ENCODE results near the gene CLEC2B.

CLEC2B gene

DNA sequence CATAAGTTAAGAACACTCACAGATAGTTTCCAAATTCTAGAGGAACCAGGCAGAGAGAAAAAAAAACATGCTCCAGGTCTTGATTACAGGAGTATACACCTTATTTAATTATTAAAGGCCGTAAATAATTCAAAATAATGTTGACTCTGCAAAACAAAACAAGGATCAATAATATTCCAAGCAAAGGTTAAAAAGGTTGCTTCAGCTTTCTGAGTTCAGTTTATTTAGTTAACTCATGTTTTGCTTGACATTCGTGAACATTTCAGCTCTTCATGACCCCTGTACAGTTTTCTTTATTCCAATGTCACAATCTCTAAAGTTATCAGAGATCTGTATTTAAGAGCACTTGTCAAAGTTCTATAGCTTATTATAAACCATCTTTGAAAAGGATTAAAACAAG is 31.8 kb upstream of the CLEC2B start:
- Histone ChIP-seq H3K9ac (ENCODE audit: insufficient read length) (no peak overlapping the region), H3K4me3 (no peak overlapping the region), H3K36me3 (ENCODE audit: insufficient read depth, low read length) (no peaks in the 10 kb centered on the region), H3K27ac (no peak overlapping the region), H3K9me3 (ENCODE audit: low read depth, low read length) (no peaks in the 10 kb centered on the region)
- no peak for DNase-seq (ENCODE audit: low read depth, low spot score)
- TF ChIP-seq EZH2 (IDR thresholded peaks at IDR 0.05) (no peak), FOXP2 (optimal IDR thresholded peaks at IDR 0.05; ENCODE audit: control extremely low read depth, extremely low read length, insufficient read depth) (no peak), POLR2AphosphoS5 (IDR thresholded peaks at IDR 0.05; ENCODE audit: borderline replicate concordance, low read depth, low read length) (no peak)

DNA sequence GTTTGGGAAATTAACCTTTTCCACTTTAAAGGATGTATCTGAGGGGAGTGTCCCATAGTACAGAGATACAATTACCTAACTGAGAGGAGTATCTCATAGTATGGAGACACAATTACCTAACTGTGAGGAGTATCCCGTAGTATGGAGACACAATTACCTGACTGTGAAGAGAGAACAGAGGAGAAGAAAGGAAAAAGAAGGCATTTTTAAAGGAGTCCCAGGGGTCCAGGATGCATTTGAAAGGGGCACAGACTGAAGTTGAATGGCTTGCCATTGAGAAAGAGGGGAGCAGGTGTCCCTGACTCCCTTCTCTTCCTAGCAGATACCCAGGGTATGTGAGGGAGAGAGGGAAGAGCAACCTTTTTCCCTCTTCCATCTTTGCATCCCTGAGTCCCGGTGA is 30.1 kb upstream of the CLEC2B start:
- Histone ChIP-seq H3K9ac (ENCODE audit: insufficient read length) (no peak overlapping the region), H3K36me3 (ENCODE audit: insufficient read depth, low read length) (no peaks in the 10 kb centered on the region), H3K27ac (no peak overlapping the region), H3K4me3 (no peak overlapping the region), H3K9me3 (ENCODE audit: low read depth, low read length) (no peaks in the 10 kb centered on the region)
- DNase-seq (ENCODE audit: low read depth, low spot score), result no peak
- no peak for TF ChIP-seq FOXP2 (optimal IDR thresholded peaks at IDR 0.05; ENCODE audit: control extremely low read depth, extremely low read length, insufficient read depth)
- TF ChIP-seq POLR2AphosphoS5 (IDR thresholded peaks at IDR 0.05; ENCODE audit: borderline replicate concordance, low read depth, low read length), result no peak
- TF ChIP-seq EZH2 (IDR thresholded peaks at IDR 0.05), result no peak

DNA sequence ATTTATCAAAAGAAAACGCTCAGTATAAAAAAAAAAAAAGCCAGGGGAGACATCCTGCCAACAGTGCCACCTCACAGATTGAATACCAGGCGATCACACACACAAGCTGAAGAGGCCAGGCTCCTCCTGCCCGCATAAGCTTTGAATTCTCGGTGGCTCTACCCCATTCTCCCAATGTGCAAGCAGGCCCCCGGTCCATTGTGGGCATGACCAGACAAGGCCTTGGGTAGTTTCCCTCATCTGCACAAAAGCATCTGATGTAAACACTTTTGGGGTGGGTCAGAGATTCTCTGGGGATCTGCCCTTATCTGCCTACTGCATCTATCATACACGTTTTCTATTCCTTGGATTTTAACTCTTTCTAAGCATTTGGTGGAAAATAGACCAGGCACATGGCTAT is 28.4 kb upstream of the CLEC2B start:
- no peak overlapping the region for H3K4me3 ChIP-seq
- TF ChIP-seq FOXP2 (optimal IDR thresholded peaks at IDR 0.05; ENCODE audit: control extremely low read depth, extremely low read length, insufficient read depth) (no peak), EZH2 (IDR thresholded peaks at IDR 0.05) (no peak), POLR2AphosphoS5 (IDR thresholded peaks at IDR 0.05; ENCODE audit: borderline replicate concordance, low read depth, low read length) (no peak)
- H3K36me3 ChIP-seq (ENCODE audit: insufficient read depth, low read length), result no peaks in the 10 kb centered on the region
- no peak overlapping the region for H3K9ac ChIP-seq (ENCODE audit: insufficient read length)
- DNase-seq (ENCODE audit: low read depth, low spot score), result no peak
- H3K9me3 ChIP-seq (ENCODE audit: low read depth, low read length), result no peaks in the 10 kb centered on the region
- H3K27ac ChIP-seq, result no peak overlapping the region

DNA sequence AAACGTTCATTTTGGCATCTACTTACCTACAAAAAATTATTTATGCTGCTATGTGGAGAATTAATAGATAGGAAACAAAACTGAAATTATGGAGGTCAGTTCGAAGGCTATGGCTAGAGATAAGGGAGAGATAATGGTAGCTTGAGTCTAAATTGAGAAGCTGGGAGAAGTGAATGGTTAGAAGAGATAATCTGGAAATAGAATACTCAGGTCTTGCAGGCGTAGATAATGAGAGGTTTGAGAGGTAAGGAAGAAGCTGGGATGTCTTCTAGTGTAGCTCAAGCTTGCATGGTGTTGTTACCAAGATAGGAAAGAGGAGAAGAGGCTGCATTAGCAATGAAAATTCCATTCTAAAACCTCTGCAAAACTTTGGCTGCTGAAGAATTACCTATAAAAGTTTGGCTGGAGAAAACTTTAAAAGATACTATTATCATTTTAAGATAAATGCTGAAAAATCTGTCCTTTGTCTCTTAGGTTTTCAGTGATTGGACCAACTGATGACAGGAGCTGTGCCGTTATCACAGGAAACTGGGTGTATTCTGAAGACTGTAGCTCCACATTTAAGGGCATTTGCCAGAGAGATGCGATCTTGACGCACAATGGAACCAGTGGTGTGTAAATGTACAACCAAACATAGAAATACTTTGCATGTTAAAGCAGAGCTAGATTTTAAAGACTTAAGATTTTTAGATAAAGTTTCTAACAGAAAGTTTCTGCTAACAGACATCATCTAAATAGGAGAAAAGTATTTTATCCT is 26.2 kb upstream of the CLEC2B start:
- Histone ChIP-seq H3K4me3 (no peak overlapping the region), H3K27ac (no peak overlapping the region), H3K9ac (ENCODE audit: insufficient read length) (no peak overlapping the region), H3K36me3 (ENCODE audit: insufficient read depth, low read length) (no peaks in the 10 kb centered on the region), H3K9me3 (ENCODE audit: low read depth, low read length) (no peaks in the 10 kb centered on the region)
- no peak for DNase-seq (ENCODE audit: low read depth, low spot score)
- TF ChIP-seq FOXP2 (optimal IDR thresholded peaks at IDR 0.05; ENCODE audit: control extremely low read depth, extremely low read length, insufficient read depth) (no peak), POLR2AphosphoS5 (IDR thresholded peaks at IDR 0.05; ENCODE audit: borderline replicate concordance, low read depth, low read length) (no peak), EZH2 (IDR thresholded peaks at IDR 0.05) (no peak)

DNA sequence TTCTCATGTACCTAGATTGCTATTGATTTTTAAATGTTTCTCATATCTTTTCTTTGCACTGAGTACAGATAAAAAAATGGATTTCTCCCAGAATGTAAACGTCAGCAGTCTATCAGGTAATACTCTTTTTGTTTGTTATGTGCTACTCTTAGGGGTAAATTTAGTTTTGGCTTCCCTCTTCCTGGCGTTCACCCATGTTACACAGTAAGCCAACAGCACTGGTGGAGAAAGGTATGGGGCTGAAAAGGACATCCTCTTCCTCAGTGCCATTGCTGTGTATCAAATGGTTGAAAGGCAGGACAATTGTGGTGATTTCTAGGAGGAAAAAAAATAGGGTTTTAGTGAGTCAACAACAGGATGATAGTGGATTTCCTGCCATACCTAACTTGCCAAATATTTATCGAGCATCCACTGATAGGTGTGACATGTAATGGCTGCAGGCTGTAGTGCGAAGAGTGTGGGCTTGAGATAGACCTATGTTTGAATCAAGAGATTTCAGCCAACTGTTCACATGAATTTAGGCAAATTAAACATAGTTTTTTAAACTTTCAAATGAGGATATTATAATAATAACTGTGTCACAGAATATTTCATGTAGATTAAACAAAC is 19.6 kb upstream of the CLEC2B start:
- TF ChIP-seq FOXP2 (optimal IDR thresholded peaks at IDR 0.05; ENCODE audit: control extremely low read depth, extremely low read length, insufficient read depth), result no peak
- no peak for TF ChIP-seq EZH2 (IDR thresholded peaks at IDR 0.05)
- no peak for TF ChIP-seq POLR2AphosphoS5 (IDR thresholded peaks at IDR 0.05; ENCODE audit: borderline replicate concordance, low read depth, low read length)
- no peak overlapping the region for H3K9ac ChIP-seq (ENCODE audit: insufficient read length)
- no peaks in the 10 kb centered on the region for H3K9me3 ChIP-seq (ENCODE audit: low read depth, low read length)
- H3K36me3 ChIP-seq (ENCODE audit: insufficient read depth, low read length), result no peaks in the 10 kb centered on the region
- H3K27ac ChIP-seq, result no peak overlapping the region
- H3K4me3 ChIP-seq, result no peak overlapping the region
- DNase-seq (ENCODE audit: low read depth, low spot score), result no peak

DNA sequence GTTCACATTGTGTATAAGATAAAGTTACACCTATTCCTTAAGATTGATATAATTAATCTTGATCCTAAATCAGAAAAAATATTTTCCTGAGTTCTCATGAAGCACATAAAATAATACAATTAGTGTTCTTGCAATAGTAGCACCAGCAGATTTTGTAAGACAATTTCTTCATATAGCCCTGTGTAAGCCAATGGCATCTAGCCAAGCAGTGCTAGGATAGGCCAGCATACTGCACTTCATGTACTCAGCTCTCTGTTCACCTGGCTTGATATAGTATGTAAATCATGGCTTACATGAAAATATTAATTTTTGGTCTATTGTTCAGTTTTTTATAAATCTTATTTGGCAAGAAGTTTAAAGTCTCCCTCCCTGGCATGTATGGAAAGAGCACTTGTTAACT is 14.0 kb upstream of the CLEC2B start:
- no peaks in the 10 kb centered on the region for H3K9me3 ChIP-seq (ENCODE audit: low read depth, low read length)
- no peak overlapping the region for H3K27ac ChIP-seq
- no peaks in the 10 kb centered on the region for H3K36me3 ChIP-seq (ENCODE audit: insufficient read depth, low read length)
- H3K4me3 ChIP-seq, result no peak overlapping the region
- no peak overlapping the region for H3K9ac ChIP-seq (ENCODE audit: insufficient read length)
- no peak for DNase-seq (ENCODE audit: low read depth, low spot score)
- TF ChIP-seq POLR2AphosphoS5 (IDR thresholded peaks at IDR 0.05; ENCODE audit: borderline replicate concordance, low read depth, low read length), result no peak
- no peak for TF ChIP-seq FOXP2 (optimal IDR thresholded peaks at IDR 0.05; ENCODE audit: control extremely low read depth, extremely low read length, insufficient read depth)
- no peak for TF ChIP-seq EZH2 (IDR thresholded peaks at IDR 0.05)

DNA sequence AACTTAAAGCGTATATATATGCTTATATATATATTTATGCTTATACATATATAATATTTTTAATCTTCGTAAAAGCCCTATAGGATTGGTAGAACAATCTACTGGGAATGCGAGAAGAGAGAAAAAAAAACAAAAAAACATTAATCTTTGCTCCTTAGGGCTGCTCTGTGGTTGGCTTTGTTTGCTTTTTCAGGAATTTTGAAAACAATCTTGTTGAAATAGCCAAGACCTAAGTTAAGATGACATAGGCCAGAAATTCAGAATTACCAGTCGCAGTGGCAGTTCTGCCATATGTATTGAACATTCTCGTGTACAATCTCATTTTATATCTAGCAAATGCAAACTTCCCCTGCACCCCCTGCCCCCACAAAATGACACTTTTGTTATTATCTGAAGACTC is 12.8 kb upstream of the CLEC2B start:
- TF ChIP-seq EZH2 (IDR thresholded peaks at IDR 0.05) (no peak), POLR2AphosphoS5 (IDR thresholded peaks at IDR 0.05; ENCODE audit: borderline replicate concordance, low read depth, low read length) (no peak), FOXP2 (optimal IDR thresholded peaks at IDR 0.05; ENCODE audit: control extremely low read depth, extremely low read length, insufficient read depth) (no peak)
- Histone ChIP-seq H3K4me3 (no peak overlapping the region), H3K9ac (ENCODE audit: insufficient read length) (no peak overlapping the region), H3K36me3 (ENCODE audit: insufficient read depth, low read length) (no peaks in the 10 kb centered on the region), H3K9me3 (ENCODE audit: low read depth, low read length) (no peaks in the 10 kb centered on the region), H3K27ac (no peak overlapping the region)
- no peak for DNase-seq (ENCODE audit: low read depth, low spot score)

DNA sequence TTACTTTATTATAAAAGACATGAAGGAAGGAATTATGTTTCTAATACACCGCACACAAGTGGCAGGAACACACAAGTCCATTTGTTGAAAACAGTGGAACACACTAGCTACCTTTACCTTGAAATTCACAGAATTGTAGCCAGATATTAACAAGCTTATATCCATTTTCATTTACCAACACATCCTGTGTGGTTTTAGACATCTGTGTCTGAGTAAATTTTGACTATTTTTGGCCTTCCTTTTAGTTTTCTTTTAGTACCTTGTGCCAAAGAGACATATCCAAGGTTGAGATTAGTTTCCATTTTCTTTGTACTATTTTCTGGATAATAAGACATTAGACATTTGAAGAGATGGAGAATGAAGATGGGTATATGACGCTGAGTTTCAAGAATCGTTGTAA is 12.1 kb upstream of the CLEC2B start, which contains the start of gene KLRF2:
Gene KLRF2 (plus strand): TSS at position 244 of the 400 bp plus-strand sequence. CDS start 107 bp downstream, at position 351.
- DNase-seq (ENCODE audit: low read depth, low spot score), result no peak
- no peak for TF ChIP-seq POLR2AphosphoS5 (IDR thresholded peaks at IDR 0.05; ENCODE audit: borderline replicate concordance, low read depth, low read length)
- no peak for TF ChIP-seq FOXP2 (optimal IDR thresholded peaks at IDR 0.05; ENCODE audit: control extremely low read depth, extremely low read length, insufficient read depth)
- TF ChIP-seq EZH2 (IDR thresholded peaks at IDR 0.05), result no peak
- Histone ChIP-seq H3K27ac (no peak within 1 kb of the TSS), H3K36me3 (ENCODE audit: insufficient read depth, low read length) (no peaks in the 10 kb centered on the region), H3K9me3 (ENCODE audit: low read depth, low read length) (no peaks in the 10 kb centered on the region), H3K9ac (ENCODE audit: insufficient read length) (no peak within 1 kb of the TSS), H3K4me3 (no peak within 1 kb of the TSS)
